ENCODE results near the gene MAPKAPK3. TPM values are rescaled to one million over a fixed set of nuclear protein-coding genes. Genes with fewer than 3 reads are reported as not detected.

MAPKAPK3 gene
- total and polyA plus RNA-seq, 2 donors (not counting 3 experiments of a cell fraction or from before 2014, with no cell fraction given), result 21.3 to 30.5 TPM

GRCh38 chr3:50605901-50606326 is 11.0 kb upstream of the MAPKAPK3 start:
- H3K36me3 ChIP-seq (ENCODE audit: control insufficient read depth in 2 of 2, extremely low read depth in 1 of 2, insufficient read depth in 2 of 2, low read length in 2 of 2), result peaks cover 0 to 6% of the 10 kb centered on the region in 2 experiments
- H3K4me1 ChIP-seq (ENCODE audit: control insufficient read depth, extremely low read depth, insufficient read depth, low read length), result peaks cover 13% of the 10 kb centered on the region
- FAIRE-seq, result no peak
- H3K9me1 ChIP-seq (replicated peaks; ENCODE audit: control insufficient read depth, extremely low read depth, insufficient read depth, low read length), result no peaks in the 10 kb centered on the region
- H2AFZ ChIP-seq (ENCODE audit: low read depth, low read length), result no peak overlapping the region
- intact Hi-C loops (cut with micrococcal nuclease) (no loop called here), dilution Hi-C loops (cut with MboI; ENCODE audit: extremely low pct_ligation_motif_present, low sequenced_read_pairs) (no loop called here)
- no peak overlapping the region for H3K4me2 ChIP-seq (ENCODE audit: insufficient read depth, low read length)
- TF ChIP-seq FOS (IDR thresholded peaks at IDR 0.05; ENCODE audit: borderline replicate concordance, insufficient read depth, low read length), result no peak
- no peak for TF ChIP-seq EZH2 (IDR thresholded peaks at IDR 0.05; ENCODE audit: borderline replicate concordance, low read depth, low read length, severe bottlenecking)
- TF ChIP-seq JUN (IDR thresholded peaks at IDR 0.05; ENCODE audit: borderline replicate concordance, insufficient read depth, insufficient read length, low read depth), result no peak
- no peak overlapping the region for H3K27ac ChIP-seq (ENCODE audit: insufficient read depth, low read depth, low read length)
- H3K4me3 ChIP-seq (replicated peaks in 1 of 3; ENCODE audit: insufficient read depth in 1 of 3, low read depth in 1 of 3, low read length in 3 of 3), result no peak overlapping the region
- H4K20me1 ChIP-seq (replicated peaks; ENCODE audit: control insufficient read depth, extremely low read depth, insufficient read depth, low read length), result no peaks in the 10 kb centered on the region
- no peaks in the 10 kb centered on the region for H3K27me3 ChIP-seq (ENCODE audit: control insufficient read depth in 2 of 2, insufficient read depth in 2 of 2, low read length in 2 of 2)
- H3K9me3 ChIP-seq (replicated peaks; ENCODE audit: control insufficient read depth, insufficient read depth, low read length), result no peaks in the 10 kb centered on the region
- no peaks in the 10 kb centered on the region for H3K79me2 ChIP-seq (ENCODE audit: control insufficient read depth, insufficient read depth, low read length)
- ChIA-PET CTCF (no interaction called here), POLR2A (no interaction called here)
- no peak overlapping the region for H3K9ac ChIP-seq (replicated peaks; ENCODE audit: extremely low read depth, insufficient read depth, low read length)
- no TSS peak for BruUV-seq (replicated peaks)
- DNase-seq (ENCODE audit: low read depth, low spot score), result no peak

- no TSS peak for BruUV-seq (replicated peaks)
- H3K27ac ChIP-seq (ENCODE audit: insufficient read depth, low read depth, low read length), result no peak overlapping the region
- peaks cover 10% of the 10 kb centered on the region for H3K4me1 ChIP-seq (ENCODE audit: control insufficient read depth, extremely low read depth, insufficient read depth, low read length)
- no peak overlapping the region for H3K9ac ChIP-seq (replicated peaks; ENCODE audit: extremely low read depth, insufficient read depth, low read length)
- no peaks in the 10 kb centered on the region for H3K27me3 ChIP-seq (ENCODE audit: control insufficient read depth in 2 of 2, insufficient read depth in 2 of 2, low read length in 2 of 2)
- H3K4me2 ChIP-seq (ENCODE audit: insufficient read depth, low read length), result no peak overlapping the region
- no peak for FAIRE-seq
- ChIA-PET CTCF (no interaction called here), POLR2A (no interaction called here)
- no peaks in the 10 kb centered on the region for H3K9me3 ChIP-seq (replicated peaks; ENCODE audit: control insufficient read depth, insufficient read depth, low read length)
- dilution Hi-C loops (cut with MboI; ENCODE audit: extremely low pct_ligation_motif_present, low sequenced_read_pairs), result no loop called here
- H2AFZ ChIP-seq (ENCODE audit: low read depth, low read length), result no peak overlapping the region
- no peak for DNase-seq (ENCODE audit: low read depth, low spot score)
- H4K20me1 ChIP-seq (replicated peaks; ENCODE audit: control insufficient read depth, extremely low read depth, insufficient read depth, low read length), result no peaks in the 10 kb centered on the region
- H3K4me3 ChIP-seq (replicated peaks in 1 of 3; ENCODE audit: insufficient read depth in 1 of 3, low read depth in 1 of 3, low read length in 3 of 3), result no peak overlapping the region
- TF ChIP-seq MYC (IDR thresholded peaks at IDR 0.05; ENCODE audit: low read depth, low read length) (no peak), POLR2AphosphoS5 (IDR thresholded peaks at IDR 0.05; ENCODE audit: insufficient read depth, low read depth, low read length) (no peak), POLR2A (IDR thresholded peaks at IDR 0.05; ENCODE audit: low read depth, low read length) (no peak), GATA2 (IDR thresholded peaks at IDR 0.05; ENCODE audit: insufficient read depth, insufficient read length, low read depth, low read length) (no peak), FOS (IDR thresholded peaks at IDR 0.05; ENCODE audit: borderline replicate concordance, insufficient read depth, low read length) (no peak), EZH2 (IDR thresholded peaks at IDR 0.05; ENCODE audit: borderline replicate concordance, low read depth, low read length, severe bottlenecking) (no peak)
- TF ChIP-seq, protein P1, sequence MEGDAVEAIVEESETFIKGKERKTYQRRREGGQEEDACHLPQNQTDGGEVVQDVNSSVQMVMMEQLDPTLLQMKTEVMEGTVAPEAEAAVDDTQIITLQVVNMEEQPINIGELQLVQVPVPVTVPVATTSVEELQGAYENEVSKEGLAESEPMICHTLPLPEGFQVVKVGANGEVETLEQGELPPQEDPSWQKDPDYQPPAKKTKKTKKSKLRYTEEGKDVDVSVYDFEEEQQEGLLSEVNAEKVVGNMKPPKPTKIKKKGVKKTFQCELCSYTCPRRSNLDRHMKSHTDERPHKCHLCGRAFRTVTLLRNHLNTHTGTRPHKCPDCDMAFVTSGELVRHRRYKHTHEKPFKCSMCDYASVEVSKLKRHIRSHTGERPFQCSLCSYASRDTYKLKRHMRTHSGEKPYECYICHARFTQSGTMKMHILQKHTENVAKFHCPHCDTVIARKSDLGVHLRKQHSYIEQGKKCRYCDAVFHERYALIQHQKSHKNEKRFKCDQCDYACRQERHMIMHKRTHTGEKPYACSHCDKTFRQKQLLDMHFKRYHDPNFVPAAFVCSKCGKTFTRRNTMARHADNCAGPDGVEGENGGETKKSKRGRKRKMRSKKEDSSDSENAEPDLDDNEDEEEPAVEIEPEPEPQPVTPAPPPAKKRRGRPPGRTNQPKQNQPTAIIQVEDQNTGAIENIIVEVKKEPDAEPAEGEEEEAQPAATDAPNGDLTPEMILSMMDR (IDR thresholded peaks at IDR 0.05; ENCODE audit: extremely low read depth in 1 of 2, insufficient read depth in 1 of 2, low read depth in 1 of 2, low read length in 2 of 2), result no peak
- H3K36me3 ChIP-seq (ENCODE audit: control insufficient read depth in 2 of 2, extremely low read depth in 1 of 2, insufficient read depth in 2 of 2, low read length in 2 of 2), result peaks cover 0 to 6% of the 10 kb centered on the region in 2 experiments
- no peaks in the 10 kb centered on the region for H3K79me2 ChIP-seq (ENCODE audit: control insufficient read depth, insufficient read depth, low read length)
- H3K9me1 ChIP-seq (replicated peaks; ENCODE audit: control insufficient read depth, extremely low read depth, insufficient read depth, low read length), result no peaks in the 10 kb centered on the region
- intact Hi-C loops (cut with micrococcal nuclease), result no loop called here
Measured at GRCh38 chr3:50606596-50606995, 10.4 kb upstream of the MAPKAPK3 start.

Measured in endothelial cell of umbilical vein (primary cell).